ENCODE data around the gene JOSD1.
A peak's percentile ranks its signal among the peaks of the same experiment; 100 is the strongest.

Gene JOSD1

GRCh38 chr22:38700789-38701628, at the start of gene JOSD1:
TSS of gene JOSD1 (minus strand) at chr22:38700943. CDS start at chr22:38699987, 956 bp downstream.
- DNase-seq (ENCODE audit: low spot score), result peak; percentile 94

GRCh38 chr22:38750104-38750503, 49.4 kb upstream of the JOSD1 start:
- no peak for DNase-seq (ENCODE audit: low spot score)

- no peak for DNase-seq (ENCODE audit: low spot score)
Observed at GRCh38 chr22:38748487-38749136, 47.9 kb upstream of the JOSD1 start.

GRCh38 chr22:38745676-38746460, 45.1 kb upstream of the JOSD1 start:
- DNase-seq (ENCODE audit: low spot score), result no peak

- no peak for DNase-seq (ENCODE audit: low spot score)
Observed at GRCh38 chr22:38744981-38745380, 44.2 kb upstream of the JOSD1 start.

- DNase-seq (ENCODE audit: low spot score), result no peak
Observed at GRCh38 chr22:38742176-38742942, 41.6 kb upstream of the JOSD1 start.

GRCh38 chr22:38741576-38741975, 40.8 kb upstream of the JOSD1 start:
- no peak for DNase-seq (ENCODE audit: low spot score)

GRCh38 chr22:38741166-38741565, 40.4 kb upstream of the JOSD1 start:
- no peak for DNase-seq (ENCODE audit: low spot score)

- DNase-seq (ENCODE audit: low spot score), result no peak
Observed at GRCh38 chr22:38740754-38741153, 40.0 kb upstream of the JOSD1 start.

- no peak for DNase-seq (ENCODE audit: low spot score)
Observed at GRCh38 chr22:38740116-38740723, 39.5 kb upstream of the JOSD1 start.

- no peak for DNase-seq (ENCODE audit: low spot score)
Observed at GRCh38 chr22:38739300-38740055, 38.7 kb upstream of the JOSD1 start.

GRCh38 chr22:38738475-38739070, 37.8 kb upstream of the JOSD1 start:
- no peak for DNase-seq (ENCODE audit: low spot score)

GRCh38 chr22:38737302-38738060, 36.7 kb upstream of the JOSD1 start:
- no peak for DNase-seq (ENCODE audit: low spot score)

GRCh38 chr22:38736257-38736570, 35.5 kb upstream of the JOSD1 start:
- DNase-seq (ENCODE audit: low spot score), result no peak

- DNase-seq (ENCODE audit: low spot score), result no peak
Observed at GRCh38 chr22:38735465-38736256, 34.9 kb upstream of the JOSD1 start.

- no peak for DNase-seq (ENCODE audit: low spot score)
Observed at GRCh38 chr22:38735126-38735464, 34.4 kb upstream of the JOSD1 start.

- DNase-seq (ENCODE audit: low spot score), result no peak
Observed at GRCh38 chr22:38734421-38735100, 33.8 kb upstream of the JOSD1 start.

GRCh38 chr22:38733724-38734381, 33.1 kb upstream of the JOSD1 start:
- DNase-seq (ENCODE audit: low spot score), result peak; percentile 96

Measured in putamen (tissue), 1 donor.